Glutamatergic neuron (in vitro differentiated cells): ENCODE data around the gene MLLT3. TPM values are rescaled to one million over a fixed set of nuclear protein-coding genes. Genes with fewer than 3 reads are reported as not detected.
A peak's percentile ranks its signal among the peaks of the same experiment; 100 is the strongest.

Source experiments
- DNase-seq: peaks from one replicate; pipeline ENCODE4 v3.0.0; 2022
- H3K27ac Mint-ChIP-seq: one replicate; pipeline ENCODE4 v1.8.0; 2020; ENCODE audit warnings: mild to moderate bottlenecking, mixed read lengths, inconsistent platforms; ENCODE audit not compliant: unreplicated experiment
- H3K27me3 Mint-ChIP-seq: one replicate; pipeline ENCODE4 v1.8.0; 2020; ENCODE audit warnings: mild to moderate bottlenecking, moderate library complexity, mixed read lengths, inconsistent platforms; ENCODE audit not compliant: unreplicated experiment
- H3K36me3 Mint-ChIP-seq: one replicate; pipeline ENCODE4 v1.8.0; 2020; ENCODE audit warnings: mild to moderate bottlenecking, mixed read lengths, inconsistent platforms; ENCODE audit not compliant: unreplicated experiment
- H3K4me1 Mint-ChIP-seq: one replicate; pipeline ENCODE4 v1.8.0; 2020; ENCODE audit warnings: mild to moderate bottlenecking, low read depth, mixed read lengths, inconsistent platforms; ENCODE audit not compliant: unreplicated experiment
- H3K4me3 Mint-ChIP-seq: one replicate; pipeline ENCODE4 v1.8.0; 2020; ENCODE audit warnings: mild to moderate bottlenecking, mixed read lengths, inconsistent platforms; ENCODE audit not compliant: unreplicated experiment
- H3K9me3 Mint-ChIP-seq: one replicate; pipeline ENCODE4 v1.8.0; 2020; ENCODE audit warnings: mild to moderate bottlenecking, moderate library complexity, mixed read lengths, inconsistent platforms; ENCODE audit not compliant: unreplicated experiment
- CTCF ChIP-seq: fragments of 200-600 bp; sonication (generic); IDR thresholded peaks from one replicate; pipeline ENCODE4 v1.5.0; 2021; ENCODE audit not compliant: partially characterized antibody, unreplicated experiment
- total RNA-seq: library from RNA; stranded (reverse); fragmentation: NEBNext Ultra II Directional; extraction: Animal tissue kit (Norgen Biotek cat#: 25700); gene quantifications from one replicate; pipeline ENCODE4 v1.2.1, GENCODE V29; 2021; ENCODE audit not compliant: unreplicated experiment

Gene MLLT3
- total RNA-seq, 1 donor from 2014 or later = 11.7 TPM

DNA sequence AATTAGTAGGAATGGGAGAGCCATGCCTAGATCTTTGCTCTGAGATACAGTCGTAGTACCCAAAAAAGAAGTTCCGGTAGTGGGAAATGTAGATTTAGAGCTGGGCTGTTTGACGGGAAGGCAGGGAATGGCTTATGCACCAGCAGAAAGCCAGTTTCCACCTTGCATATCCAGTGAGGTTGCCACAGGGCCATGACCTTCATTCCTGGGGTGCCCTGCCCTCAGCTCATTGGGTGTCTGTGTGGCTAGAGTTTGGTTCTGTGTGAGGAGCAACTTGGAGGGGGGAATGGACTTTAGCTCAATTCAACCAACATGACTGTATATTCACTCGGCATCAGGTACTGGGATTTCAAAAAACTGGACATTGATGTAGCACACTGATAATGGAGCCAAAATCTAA is 300.1 kb downstream of the MLLT3 start:
- no peak for TF ChIP-seq CTCF
- Mint-ChIP-seq H3K36me3 (peaks cover 5% of the 10 kb centered on the region), H3K4me1 (peaks cover 19% of the 10 kb centered on the region), H3K27ac (no peak overlapping the region), H3K9me3 (peaks cover 1% of the 10 kb centered on the region), H3K4me3 (no peak overlapping the region), H3K27me3 (peaks cover 2% of the 10 kb centered on the region)
- no peak for DNase-seq

DNA sequence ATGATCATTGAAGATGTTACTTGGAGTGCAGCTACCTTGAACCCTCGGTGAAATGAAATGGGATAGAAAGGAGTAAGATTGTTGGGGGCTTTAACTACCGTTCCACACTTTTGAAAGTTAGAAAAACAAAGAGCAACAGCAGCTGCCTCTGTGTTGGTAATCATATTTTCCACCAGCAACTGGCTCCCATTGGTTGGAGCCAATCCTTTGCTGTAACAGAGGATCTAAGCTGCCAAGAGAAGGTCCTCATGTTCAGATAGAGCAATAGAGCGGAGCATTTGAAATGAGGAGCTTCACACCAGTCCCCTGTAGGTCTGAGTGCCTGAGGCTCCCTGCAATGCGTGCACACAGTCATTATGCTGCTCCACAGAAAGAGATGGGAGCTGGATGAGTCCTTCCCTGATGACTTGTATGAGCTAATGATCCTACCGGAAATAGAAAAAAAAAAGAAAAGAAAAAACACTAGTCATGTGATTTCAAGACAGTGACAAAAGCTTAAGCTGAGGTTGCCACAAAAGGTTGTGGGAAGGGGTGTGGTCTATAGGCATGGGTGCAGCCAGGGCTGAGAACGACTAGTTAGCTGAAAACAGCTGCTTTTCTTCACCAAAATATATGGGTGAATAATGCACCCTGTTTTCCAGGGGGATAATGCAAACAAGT is 300.7 kb downstream of the MLLT3 start:
- peaks cover 19% of the 10 kb centered on the region for H3K4me1 Mint-ChIP-seq
- peak overlapping the region; percentile 8 for H3K27ac Mint-ChIP-seq
- no peak overlapping the region for H3K4me3 Mint-ChIP-seq
- peaks cover under 1% of the 10 kb centered on the region for H3K36me3 Mint-ChIP-seq
- H3K27me3 Mint-ChIP-seq = peaks cover 2% of the 10 kb centered on the region
- no peak for DNase-seq
- H3K9me3 Mint-ChIP-seq = peaks cover 4% of the 10 kb centered on the region
- TF ChIP-seq CTCF = no peak

DNA sequence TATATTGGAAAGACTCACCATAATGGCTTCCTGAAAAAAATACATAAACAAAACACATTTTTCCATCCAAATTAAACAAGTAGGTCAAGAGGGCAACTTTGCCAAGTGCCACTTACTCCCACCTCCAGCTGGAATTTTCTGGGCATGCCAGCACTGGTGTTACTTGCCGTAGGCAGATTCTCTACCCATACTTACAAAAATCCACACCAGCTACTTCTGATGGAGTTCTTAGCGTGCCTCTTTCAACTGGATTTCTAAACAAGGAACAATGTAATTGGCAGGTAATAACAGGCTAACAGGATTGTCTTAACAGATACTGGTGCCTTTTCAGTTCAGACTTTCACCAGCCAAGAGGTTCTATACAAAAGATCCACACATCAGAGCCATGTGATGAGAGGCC is 301.4 kb downstream of the MLLT3 start:
- Mint-ChIP-seq H3K27ac (peak overlapping the region; percentile 8), H3K4me3 (no peak overlapping the region), H3K9me3 (peaks cover 4% of the 10 kb centered on the region), H3K4me1 (peaks cover 19% of the 10 kb centered on the region), H3K36me3 (no peaks in the 10 kb centered on the region), H3K27me3 (peaks cover 2% of the 10 kb centered on the region)
- DNase-seq = no peak
- TF ChIP-seq CTCF = no peak

GRCh38 chr9:20319641-20320337 is 302.5 kb downstream of the MLLT3 start:
- Mint-ChIP-seq H3K36me3 (peaks cover 4% of the 10 kb centered on the region), H3K27me3 (peaks cover 2% of the 10 kb centered on the region), H3K27ac (no peak overlapping the region), H3K4me1 (peaks cover 19% of the 10 kb centered on the region), H3K4me3 (no peak overlapping the region), H3K9me3 (peaks cover 4% of the 10 kb centered on the region)
- no peak for TF ChIP-seq CTCF
- DNase-seq = no peak

DNA sequence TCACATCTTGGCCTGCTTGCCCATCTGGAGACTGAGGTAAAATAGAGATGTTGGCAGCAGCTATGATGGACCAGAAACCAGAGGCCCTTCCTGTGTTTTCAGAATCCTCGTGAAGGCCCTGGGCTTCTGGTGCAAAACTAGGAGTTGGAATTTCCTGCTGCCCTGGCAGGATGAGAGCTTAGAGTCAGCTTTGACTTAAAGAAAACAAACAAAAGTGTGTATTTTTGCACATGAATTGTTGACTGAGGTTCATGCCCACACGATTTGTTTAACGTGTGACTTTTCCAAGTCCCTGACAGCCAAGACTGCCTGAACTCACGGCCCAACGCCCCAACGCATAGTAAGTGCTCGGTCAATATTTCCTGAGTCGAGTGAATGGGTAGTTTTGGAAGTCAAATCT is 303.1 kb downstream of the MLLT3 start:
- TF ChIP-seq CTCF = no peak
- peaks cover 4% of the 10 kb centered on the region for H3K9me3 Mint-ChIP-seq
- H3K4me3 Mint-ChIP-seq = no peak overlapping the region
- H3K4me1 Mint-ChIP-seq = peaks cover 19% of the 10 kb centered on the region
- DNase-seq = no peak
- H3K36me3 Mint-ChIP-seq = peaks cover 4% of the 10 kb centered on the region
- H3K27me3 Mint-ChIP-seq = peaks cover 2% of the 10 kb centered on the region
- H3K27ac Mint-ChIP-seq = no peak overlapping the region
